ENCODE measurements around the gene VSIG8.

DNA sequence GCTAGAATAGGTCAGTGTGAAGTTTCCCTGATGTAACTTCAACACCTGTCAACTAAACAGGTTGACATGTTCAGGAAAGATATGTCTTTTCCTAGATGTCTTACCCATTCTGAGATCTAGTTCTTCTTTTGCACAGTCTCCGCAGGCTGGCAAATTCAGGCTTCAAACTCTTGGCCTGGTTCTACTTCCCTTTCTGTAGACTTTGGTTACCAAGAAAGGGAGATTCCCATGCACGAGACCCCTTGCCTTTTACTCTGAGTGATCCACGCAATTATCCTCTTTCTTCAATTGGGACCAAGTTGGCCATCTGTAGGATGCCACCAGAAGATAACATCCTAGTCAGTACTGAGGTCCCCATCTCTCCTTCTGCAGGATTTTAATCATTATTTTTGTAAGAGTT, 35.5 kb upstream of the VSIG8 start:
- TF ChIP-seq, protein P1, sequence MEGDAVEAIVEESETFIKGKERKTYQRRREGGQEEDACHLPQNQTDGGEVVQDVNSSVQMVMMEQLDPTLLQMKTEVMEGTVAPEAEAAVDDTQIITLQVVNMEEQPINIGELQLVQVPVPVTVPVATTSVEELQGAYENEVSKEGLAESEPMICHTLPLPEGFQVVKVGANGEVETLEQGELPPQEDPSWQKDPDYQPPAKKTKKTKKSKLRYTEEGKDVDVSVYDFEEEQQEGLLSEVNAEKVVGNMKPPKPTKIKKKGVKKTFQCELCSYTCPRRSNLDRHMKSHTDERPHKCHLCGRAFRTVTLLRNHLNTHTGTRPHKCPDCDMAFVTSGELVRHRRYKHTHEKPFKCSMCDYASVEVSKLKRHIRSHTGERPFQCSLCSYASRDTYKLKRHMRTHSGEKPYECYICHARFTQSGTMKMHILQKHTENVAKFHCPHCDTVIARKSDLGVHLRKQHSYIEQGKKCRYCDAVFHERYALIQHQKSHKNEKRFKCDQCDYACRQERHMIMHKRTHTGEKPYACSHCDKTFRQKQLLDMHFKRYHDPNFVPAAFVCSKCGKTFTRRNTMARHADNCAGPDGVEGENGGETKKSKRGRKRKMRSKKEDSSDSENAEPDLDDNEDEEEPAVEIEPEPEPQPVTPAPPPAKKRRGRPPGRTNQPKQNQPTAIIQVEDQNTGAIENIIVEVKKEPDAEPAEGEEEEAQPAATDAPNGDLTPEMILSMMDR (IDR thresholded peaks at IDR 0.05; ENCODE audit: low read depth, low read length): no peak
- TF ChIP-seq POLR2A (IDR thresholded peaks at IDR 0.05; ENCODE audit: extremely low read depth, insufficient read length): no peak
